NCI-H226 (cell line): ENCODE results near the gene DGKA.
"Not testable (repeated sequence)": the region's sequence is repeated elsewhere in the genome, so short reads cannot be mapped to it uniquely, and the experiment has no call there.

Source experiments
- DNase-seq: peaks from one replicate; pipeline ENCODE4 v3.0.0-alpha.2; 2015

DGKA gene

GRCh38 chr12:55999999-56000540 is 69.1 kb downstream of the DGKA start:
- DNase-seq, result not testable (repeated sequence)

- DNase-seq, result no peak
Measured at GRCh38 chr12:56001487-56002100, 70.6 kb downstream of the DGKA start.

DNA sequence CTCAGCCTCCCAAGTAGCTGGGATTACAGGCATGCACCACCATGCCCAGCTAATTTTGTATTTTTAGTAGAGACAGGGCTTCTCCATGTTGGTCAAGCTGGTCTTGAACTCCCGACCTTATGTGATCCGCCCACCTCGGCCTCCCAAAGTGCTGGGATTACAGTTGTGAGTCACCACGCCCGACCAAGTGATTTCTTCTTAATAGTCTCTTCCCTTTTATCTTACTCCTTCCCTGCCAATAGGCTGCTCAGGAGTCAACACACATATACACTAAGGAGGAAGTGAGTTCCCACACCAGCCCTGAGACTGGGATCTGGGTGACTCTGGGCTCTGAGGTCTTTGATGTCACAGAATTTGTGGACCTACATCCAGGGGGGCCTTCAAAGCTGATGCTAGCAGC is 72.4 kb downstream of the DGKA start:
- not testable (repeated sequence) for DNase-seq
